Neural progenitor cell (in vitro differentiated cells): ENCODE data around the gene AK5. TPM values are rescaled to one million over a fixed set of nuclear protein-coding genes. Genes with fewer than 3 reads are reported as not detected.

Source experiments
- DNase-seq: peaks from one replicate; pipeline ENCODE4 v3.0.0-alpha.2; 2016; ENCODE audit warnings: low spot score
- H2AFZ ChIP-seq: fragments of 200-600 bp; sonication (generic); replicated peaks from 2 replicates; pipeline ENCODE4 v1.6.1; 2016; ENCODE audit warnings: antibody characterized with exemption
- H3F3A ChIP-seq: fragments of 200-600 bp; sonication (generic); 2 replicates; pipeline ENCODE4 v1.6.1; 2016; ENCODE audit warnings: antibody characterized with exemption, low read depth
- H3K27ac ChIP-seq: fragments of 200-600 bp; sonication (generic); 2 replicates; pipeline ENCODE4 v1.5.1; 2016; ENCODE audit warnings: mild to moderate bottlenecking
- H3K27me3 ChIP-seq: fragments of 200-600 bp; sonication (generic); 2 replicates; pipeline ENCODE4 v1.6.1; 2016; ENCODE audit warnings: mild to moderate bottlenecking, moderate library complexity
- H3K36me3 ChIP-seq: fragments of 200-600 bp; sonication (generic); 2 replicates; pipeline ENCODE4 v1.5.1; 2016
- H3K4me1 ChIP-seq: fragments of 200-600 bp; sonication (generic); 2 replicates; pipeline ENCODE4 v1.6.1; 2016; ENCODE audit warnings: mixed run types
- H3K4me2 ChIP-seq: fragments of 200-600 bp; sonication (generic); 2 replicates; pipeline ENCODE4 v1.6.1; 2016
- H3K4me3 ChIP-seq: fragments of 200-600 bp; sonication (generic); 2 replicates; pipeline ENCODE4 v1.5.1; 2016
- H3K79me2 ChIP-seq: fragments of 200-600 bp; sonication (generic); 2 replicates; pipeline ENCODE4 v1.6.1; 2016; ENCODE audit warnings: low read depth
- H3K9ac ChIP-seq: fragments of 200-600 bp; sonication (generic); 2 replicates; pipeline ENCODE4 v1.6.1; 2016
- H3K9me3 ChIP-seq: fragments of 200-600 bp; sonication (generic); 2 replicates; pipeline ENCODE4 v1.5.1; 2016; ENCODE audit warnings: low read depth
- H4K20me1 ChIP-seq: fragments of 200-600 bp; sonication (generic); 2 replicates; pipeline ENCODE4 v1.6.1; 2016; ENCODE audit warnings: low read depth
- H3K27ac Mint-ChIP-seq: 3 replicates; pipeline ENCODE4 v1.8.0; 2021; ENCODE audit warnings: mixed read lengths
- H3K27me3 Mint-ChIP-seq: 2 replicates; pipeline ENCODE4 v1.8.0; 2022; ENCODE audit warnings: low read depth, mild to moderate bottlenecking, inconsistent platforms, moderate library complexity, mixed read lengths; ENCODE audit not compliant: insufficient read depth
- H3K36me3 Mint-ChIP-seq: 3 replicates; pipeline ENCODE4 v1.8.0; 2021; ENCODE audit warnings: mixed read lengths
- H3K4me1 Mint-ChIP-seq: 3 replicates; pipeline ENCODE4 v1.8.0; 2021; ENCODE audit warnings: mixed read lengths
- H3K4me3 Mint-ChIP-seq: 3 replicates; pipeline ENCODE4 v1.8.0; 2021; ENCODE audit warnings: mild to moderate bottlenecking, moderate library complexity, mixed read lengths
- H3K9me3 Mint-ChIP-seq: 3 replicates; pipeline ENCODE4 v1.8.0; 2020; ENCODE audit warnings: mixed read lengths
- CTCF ChIP-seq: fragments of 200-600 bp; sonication (generic); IDR thresholded peaks from 2 replicates; pipeline ENCODE4 v1.5.1; 2017; ENCODE audit warnings: antibody characterized with exemption, mild to moderate bottlenecking
- EZH2 ChIP-seq: fragments of 200-600 bp; sonication (generic); IDR thresholded peaks from 2 replicates; pipeline ENCODE4 v1.6.1; 2017; ENCODE audit warnings: antibody characterized with exemption, mild to moderate bottlenecking, moderate library complexity
- EZH2phosphoT487 ChIP-seq: fragments of 200-600 bp; sonication (generic); IDR thresholded peaks from 2 replicates; pipeline ENCODE4 v1.6.1; 2017; ENCODE audit warnings: antibody characterized with exemption
- total RNA-seq: library from RNA; depleted of rRNA; stranded (reverse); fragments of >200 nt; gene quantifications from 2 replicates; pipeline ENCODE4 v1.2.3, GENCODE V29; 2015; ENCODE audit warnings: low replicate concordance

Gene AK5
- total RNA-seq, 1 donor from 2014 or later = 1.8 TPM

GRCh38 chr1:77412820-77413530, 131.2 kb downstream of the AK5 start:
- no peak overlapping the region for H3K27ac ChIP-seq
- peak overlapping the region; percentile 45 for H2AFZ ChIP-seq

GRCh38 chr1:77413541-77414335, 131.9 kb downstream of the AK5 start:
- no peak overlapping the region for H3K27ac ChIP-seq
- H3K36me3 ChIP-seq = no peaks in the 10 kb centered on the region
- no peaks in the 10 kb centered on the region for H4K20me1 ChIP-seq
- peak overlapping the region; percentile 45 for H2AFZ ChIP-seq
- peaks cover 22% of the 10 kb centered on the region for H3K4me1 Mint-ChIP-seq
- no peak overlapping the region for H3K9ac ChIP-seq
- H3K36me3 Mint-ChIP-seq = peaks cover 2% of the 10 kb centered on the region
- peaks cover 8% of the 10 kb centered on the region for H3K9me3 Mint-ChIP-seq
- H3K27ac Mint-ChIP-seq = peak overlapping the region; percentile 75
- H3K27me3 Mint-ChIP-seq = no peaks in the 10 kb centered on the region
- no peaks in the 10 kb centered on the region for H3K79me2 ChIP-seq
- no peak overlapping the region for H3K4me3 ChIP-seq
- no peak overlapping the region for H3K4me3 Mint-ChIP-seq
- H3K4me2 ChIP-seq = peak overlapping the region; percentile 32
- no peaks in the 10 kb centered on the region for H3K27me3 ChIP-seq
- no peak for DNase-seq
- TF ChIP-seq EZH2phosphoT487 = no peak
- no peak for TF ChIP-seq EZH2
- no peak for TF ChIP-seq CTCF
- no peaks in the 10 kb centered on the region for H3F3A ChIP-seq
- peaks cover 13% of the 10 kb centered on the region for H3K4me1 ChIP-seq
- H3K9me3 ChIP-seq = no peaks in the 10 kb centered on the region

More at GRCh38 chr1:77412820-77413530, 131.2 kb downstream of the AK5 start:
- H3F3A ChIP-seq = no peaks in the 10 kb centered on the region
- Mint-ChIP-seq H3K27ac (peak overlapping the region; percentile 75), H3K4me3 (peak overlapping the region; percentile 37), H3K27me3 (no peaks in the 10 kb centered on the region), H3K4me1 (peaks cover 22% of the 10 kb centered on the region), H3K9me3 (peaks cover 6% of the 10 kb centered on the region), H3K36me3 (peaks cover under 1% of the 10 kb centered on the region)
- no peak overlapping the region for H3K4me3 ChIP-seq
- TF ChIP-seq CTCF (no peak), EZH2 (no peak), EZH2phosphoT487 (no peak)
- H3K9ac ChIP-seq = no peak overlapping the region
- no peaks in the 10 kb centered on the region for H3K9me3 ChIP-seq
- no peaks in the 10 kb centered on the region for H3K36me3 ChIP-seq
- no peaks in the 10 kb centered on the region for H3K79me2 ChIP-seq
- no peaks in the 10 kb centered on the region for H4K20me1 ChIP-seq
- H3K4me1 ChIP-seq = peaks cover 13% of the 10 kb centered on the region
- H3K4me2 ChIP-seq = peak overlapping the region; percentile 32
- DNase-seq = peak; percentile 20
- no peaks in the 10 kb centered on the region for H3K27me3 ChIP-seq

- Histone ChIP-seq H3F3A (no peaks in the 10 kb centered on the region), H3K27me3 (no peaks in the 10 kb centered on the region), H3K79me2 (no peaks in the 10 kb centered on the region), H4K20me1 (no peaks in the 10 kb centered on the region), H3K4me1 (peaks cover 13% of the 10 kb centered on the region), H3K9me3 (no peaks in the 10 kb centered on the region), H3K4me2 (no peak overlapping the region), H3K9ac (no peak overlapping the region), H3K27ac (no peak overlapping the region), H2AFZ (no peak overlapping the region), H3K36me3 (no peaks in the 10 kb centered on the region), H3K4me3 (no peak overlapping the region)
- Mint-ChIP-seq H3K27ac (no peak overlapping the region), H3K27me3 (no peaks in the 10 kb centered on the region), H3K9me3 (peaks cover 6% of the 10 kb centered on the region), H3K4me1 (peaks cover 22% of the 10 kb centered on the region), H3K36me3 (peaks cover 2% of the 10 kb centered on the region), H3K4me3 (no peak overlapping the region)
- no peak for TF ChIP-seq EZH2
- no peak for TF ChIP-seq CTCF
- no peak for TF ChIP-seq EZH2phosphoT487
- DNase-seq = no peak
These were observed 133.8 kb downstream of the AK5 start for GRCh38 chr1:77415579-77415978.
